Stimulated activated CD4-positive, alpha-beta T cell treated with anti-CD3 and anti-CD28 coated beads, Interleukin-12 subunit alpha, Interleukin-12 subunit beta, amount 100 ng/mL, for 4 hours (primary cell): ENCODE measurements around the gene SCO2.

Experiments
- DNase-seq: peaks from one replicate; pipeline ENCODE4 v3.0.0-alpha.2; 2020

Gene SCO2

GRCh38 chr22:50474710-50475651 lies 50.4 kb downstream of the SCO2 start, which contains the start of gene SBF1:
SBF1 (minus strand) TSS chr22:50475035; CDS start chr22:50474840, 195 bp downstream.
- DNase-seq = peak; percentile 87

DNA sequence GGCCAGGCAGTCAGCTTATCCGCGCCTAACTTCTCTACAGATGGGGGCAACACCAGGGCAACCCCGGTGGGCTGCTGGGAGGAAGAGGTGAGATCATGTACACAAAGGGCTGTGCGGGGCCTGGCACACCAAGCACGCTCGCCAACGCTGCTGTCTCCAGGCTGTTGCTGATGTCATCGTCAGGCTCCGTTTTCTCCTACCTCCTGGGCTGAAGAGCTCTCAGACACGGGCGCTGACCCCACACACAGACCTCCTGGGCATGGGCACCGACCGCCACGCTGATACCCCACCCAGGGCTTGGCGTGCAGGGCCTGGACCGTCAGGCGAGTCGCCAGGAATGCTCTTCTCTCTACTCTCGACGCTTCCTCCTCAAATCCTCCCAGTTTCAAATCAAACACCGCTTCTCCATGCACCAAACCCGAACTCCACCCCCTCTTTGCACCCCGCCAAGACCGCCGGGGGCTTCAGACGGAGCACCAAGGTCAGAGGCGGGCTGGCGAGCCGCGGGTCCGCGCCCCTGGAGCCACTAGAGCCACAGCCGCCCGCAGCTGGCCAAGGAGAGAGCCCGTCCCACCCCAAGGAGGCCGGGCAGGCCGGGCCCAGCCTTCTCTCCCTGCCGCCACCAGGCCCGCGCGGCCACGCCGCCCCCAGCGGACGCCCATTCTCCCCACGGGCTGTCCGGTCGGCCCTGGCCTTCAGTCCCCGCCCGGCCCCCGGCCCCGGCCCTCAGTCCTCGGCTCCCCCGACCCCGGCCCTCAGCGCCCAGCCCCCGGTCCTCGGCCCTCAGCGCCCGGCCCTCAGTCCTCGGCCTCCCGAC lies 51.3 kb downstream of the SCO2 start:
- peak; percentile 24 for DNase-seq
